CD14-positive monocyte (primary cell): ENCODE data around the gene RGS3. TPM values are rescaled to one million over a fixed set of nuclear protein-coding genes. Genes with fewer than 3 reads are reported as not detected.
A peak's percentile ranks its signal among the peaks of the same experiment; 100 is the strongest.

Experiments used
- DNase-seq, 3 donors: peaks; one replicate each; pipeline ENCODE4 v3.0.0-alpha.2; 2011 to 2022
- H2AFZ ChIP-seq: 2 replicates; pipeline ENCODE4 v1.6.0; 2012; ENCODE audit warnings: mild to moderate bottlenecking, low read depth, low read length, inconsistent platforms; ENCODE audit not compliant: insufficient read depth, poor library complexity, severe bottlenecking
- H3K27ac ChIP-seq, 2 donors: 1 replicate in 1 of 2; 2 replicates in 1 of 2; pipeline ENCODE4 v1.5.1; 2012 to 2013; ENCODE audit warnings: low read length in 2 of 2, control low read depth in 1 of 2, inconsistent platforms in 1 of 2, low read depth in 1 of 2, mild to moderate bottlenecking in 1 of 2
- H3K27me3 ChIP-seq, 2 donors: one replicate each; pipeline versions ENCODE4 v1.6.0 to v1.6.1; 2011 to 2013; ENCODE audit warnings: low read length in 2 of 2; ENCODE audit not compliant: control insufficient read depth in 2 of 2, insufficient read depth in 2 of 2
- H3K36me3 ChIP-seq, 2 donors: replicated peaks in 1 of 2; 1 replicate in 1 of 2; 2 replicates in 1 of 2; pipeline versions ENCODE4 v1.5.1 to v1.6.1; 2012 to 2013; ENCODE audit warnings: low read length in 2 of 2, control low read depth in 1 of 2, inconsistent platforms in 1 of 2, mild to moderate bottlenecking in 1 of 2; ENCODE audit not compliant: insufficient read depth in 2 of 2, control insufficient read depth in 1 of 2
- H3K4me1 ChIP-seq, 2 donors: 1 replicate in 1 of 2; 2 replicates in 1 of 2; pipeline versions ENCODE4 v1.5.1 to v1.6.1; 2012 to 2013; ENCODE audit warnings: low read length in 2 of 2, control low read depth in 1 of 2, inconsistent platforms in 1 of 2, mild to moderate bottlenecking in 1 of 2, moderate library complexity in 1 of 2; ENCODE audit not compliant: insufficient read depth in 2 of 2, control insufficient read depth in 1 of 2
- H3K4me2 ChIP-seq: replicated peaks from 2 replicates; pipeline ENCODE3; 2012; ENCODE audit warnings: low read length, moderate library complexity, mild to moderate bottlenecking; ENCODE audit not compliant: poor library complexity, severe bottlenecking; ENCODE audit errors: extremely low read depth
- H3K4me3 ChIP-seq, 3 experiments: fragments of 200-600 bp in 1 of 3; sonication (generic) in 1 of 3; replicated peaks in 1 of 3; 1 replicate in 2 of 3; 2 replicates in 1 of 3; pipeline ENCODE4 v1.5.1; 2011 to 2013; ENCODE audit warnings: low read length in 3 of 3, mild to moderate bottlenecking in 3 of 3, control low read depth in 2 of 3, low read depth in 2 of 3, inconsistent platforms in 1 of 3, moderate library complexity in 1 of 3
- H3K79me2 ChIP-seq: 2 replicates; pipeline ENCODE4 v1.6.0; 2012; ENCODE audit warnings: mild to moderate bottlenecking, control low read depth, inconsistent platforms, low read length, moderate library complexity; ENCODE audit not compliant: insufficient read depth
- H3K9ac ChIP-seq: 2 replicates; pipeline ENCODE4 v1.6.0; 2017; ENCODE audit warnings: low read length, mild to moderate bottlenecking; ENCODE audit not compliant: insufficient read depth, poor library complexity, severe bottlenecking
- H3K9me3 ChIP-seq, 2 donors: replicated peaks in 1 of 2; 1 replicate in 1 of 2; 2 replicates in 1 of 2; pipeline versions ENCODE4 v1.5.1 to v1.6.1; 2012 to 2013; ENCODE audit warnings: low read length in 2 of 2, control low read depth in 1 of 2; ENCODE audit not compliant: control insufficient read depth in 1 of 2, insufficient read depth in 1 of 2
- H4K20me1 ChIP-seq: 2 replicates; pipeline ENCODE4 v1.6.0; 2012; ENCODE audit warnings: mild to moderate bottlenecking, low read length, control low read depth, moderate library complexity; ENCODE audit not compliant: insufficient read depth
- H3K27ac Mint-ChIP-seq, 7 donors: one replicate each; pipeline ENCODE4 v1.8.0; 2020; ENCODE audit warnings: mild to moderate bottlenecking in 7 of 7, mixed read lengths in 7 of 7, moderate library complexity in 6 of 7, inconsistent platforms in 2 of 7
- H3K27me3 Mint-ChIP-seq, 3 donors: one replicate each; pipeline ENCODE4 v1.8.0; 2021 to 2022; ENCODE audit warnings: low read depth in 3 of 3, mild to moderate bottlenecking in 3 of 3, mixed read lengths in 3 of 3, moderate library complexity in 3 of 3, inconsistent platforms in 1 of 3
- H3K36me3 Mint-ChIP-seq, 2 donors: one replicate each; pipeline ENCODE4 v1.8.0; 2020; ENCODE audit warnings: mixed read lengths in 2 of 2, inconsistent platforms in 1 of 2, mild to moderate bottlenecking in 1 of 2
- H3K4me1 Mint-ChIP-seq: one replicate; pipeline ENCODE4 v1.8.0; 2020; ENCODE audit warnings: mild to moderate bottlenecking, mixed read lengths
- H3K4me3 Mint-ChIP-seq, 2 donors: one replicate each; pipeline ENCODE4 v1.8.0; 2020; ENCODE audit warnings: mild to moderate bottlenecking in 2 of 2, mixed read lengths in 2 of 2, moderate library complexity in 1 of 2
- H3K9me3 Mint-ChIP-seq, 7 donors: one replicate each; pipeline ENCODE4 v1.8.0; 2020 to 2022; ENCODE audit warnings: mixed read lengths in 7 of 7, mild to moderate bottlenecking in 6 of 7, moderate library complexity in 6 of 7, inconsistent platforms in 2 of 7
- WGBS: methylation state at CpG from one replicate; pipeline ENCODE4 v1.1.5; 2013; ENCODE audit warnings: missing lambda C conversion rate; ENCODE audit not compliant: insufficient coverage; 5-methylcytosine and 5-hydroxymethylcytosine counted together
- intact Hi-C, 2 donors: fragments of 100-400 bp; cut with micrococcal nuclease; formaldehyde crosslinking; loops; one replicate each; pipeline versions ENCODE4 v1.15.0 to v1.15.1; 2023
- polyA plus RNA-seq, 3 donors: library from polyadenylated mRNA; depleted of rRNA in 1 of 3; unstranded in 2 of 3; stranded (reverse) in 1 of 3; fragments of 300-500 nt in 2 of 3; fragments of >200 nt in 1 of 3; fragmentation: Illumina TruSeq in 2 of 3; gene quantifications; 1 replicate in 2 of 3; 2 replicates in 1 of 3; pipeline ENCODE4 v1.2.3, GENCODE V29; 2012 to 2021
- TF ChIP-seq, protein P1 (sequence below): fragments of 200-600 bp; IDR thresholded peaks from one replicate; pipeline ENCODE4 v1.8.0; 2022; ENCODE audit warnings: antibody characterized with exemption, mild to moderate bottlenecking

RGS3 gene
- polyA plus RNA-seq, 3 donors = 9.1 to 16.2 (median 15.8) TPM

DNA sequence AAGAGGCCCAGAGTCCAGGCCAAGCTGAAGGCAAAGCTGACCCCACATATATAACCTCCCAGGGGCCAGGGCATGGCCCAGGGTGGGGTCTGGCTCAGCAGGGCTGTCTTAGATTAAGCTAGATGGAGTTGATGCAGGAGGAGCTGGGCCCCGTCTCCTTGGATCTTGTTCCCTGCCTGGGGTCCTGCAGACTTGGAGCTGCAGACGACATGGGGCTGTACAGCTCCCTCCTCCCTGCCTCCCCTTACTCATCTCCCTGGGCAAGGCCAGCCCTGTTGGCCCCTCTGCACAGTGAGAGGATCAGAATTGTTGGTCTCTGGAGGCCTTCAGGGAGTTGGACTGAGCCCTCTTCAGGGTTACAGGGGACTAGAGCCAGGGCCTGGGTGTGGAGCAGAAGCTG is 134.9 kb downstream of the RGS3 start:
- H3K4me1 Mint-ChIP-seq = peaks cover 10% of the 10 kb centered on the region
- DNase-seq = no peak
- H3K36me3 Mint-ChIP-seq = peaks cover 35 to 48% of the 10 kb centered on the region in 2 donors
- Histone ChIP-seq H2AFZ (no peak overlapping the region), H3K4me3 (no peak overlapping the region), H3K9ac (no peak overlapping the region), H3K79me2 (no peaks in the 10 kb centered on the region), H4K20me1 (peaks cover 47% of the 10 kb centered on the region), H3K36me3 (peaks cover 44 to 50% of the 10 kb centered on the region in 2 donors), H3K4me1 (peaks cover 8% of the 10 kb centered on the region in 2 donors), H3K9me3 (no peaks in the 10 kb centered on the region), H3K4me2 (no peak overlapping the region), H3K27ac (no peak overlapping the region), H3K27me3 (no peaks in the 10 kb centered on the region)
- no peak overlapping the region for H3K4me3 Mint-ChIP-seq
- H3K27me3 Mint-ChIP-seq = peaks cover 0 to 5% (median 2%) of the 10 kb centered on the region in 3 donors
- intact Hi-C loops = no loop called here
- H3K27ac Mint-ChIP-seq = peak overlapping the region in 2 of 7 donors; percentile 41 to 42
- TF ChIP-seq, protein P1, sequence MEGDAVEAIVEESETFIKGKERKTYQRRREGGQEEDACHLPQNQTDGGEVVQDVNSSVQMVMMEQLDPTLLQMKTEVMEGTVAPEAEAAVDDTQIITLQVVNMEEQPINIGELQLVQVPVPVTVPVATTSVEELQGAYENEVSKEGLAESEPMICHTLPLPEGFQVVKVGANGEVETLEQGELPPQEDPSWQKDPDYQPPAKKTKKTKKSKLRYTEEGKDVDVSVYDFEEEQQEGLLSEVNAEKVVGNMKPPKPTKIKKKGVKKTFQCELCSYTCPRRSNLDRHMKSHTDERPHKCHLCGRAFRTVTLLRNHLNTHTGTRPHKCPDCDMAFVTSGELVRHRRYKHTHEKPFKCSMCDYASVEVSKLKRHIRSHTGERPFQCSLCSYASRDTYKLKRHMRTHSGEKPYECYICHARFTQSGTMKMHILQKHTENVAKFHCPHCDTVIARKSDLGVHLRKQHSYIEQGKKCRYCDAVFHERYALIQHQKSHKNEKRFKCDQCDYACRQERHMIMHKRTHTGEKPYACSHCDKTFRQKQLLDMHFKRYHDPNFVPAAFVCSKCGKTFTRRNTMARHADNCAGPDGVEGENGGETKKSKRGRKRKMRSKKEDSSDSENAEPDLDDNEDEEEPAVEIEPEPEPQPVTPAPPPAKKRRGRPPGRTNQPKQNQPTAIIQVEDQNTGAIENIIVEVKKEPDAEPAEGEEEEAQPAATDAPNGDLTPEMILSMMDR = no peak
- WGBS = no CpG with 5 or more reads among the region's 2 CpGs
- H3K9me3 Mint-ChIP-seq = no peaks in the 10 kb centered on the region

DNA sequence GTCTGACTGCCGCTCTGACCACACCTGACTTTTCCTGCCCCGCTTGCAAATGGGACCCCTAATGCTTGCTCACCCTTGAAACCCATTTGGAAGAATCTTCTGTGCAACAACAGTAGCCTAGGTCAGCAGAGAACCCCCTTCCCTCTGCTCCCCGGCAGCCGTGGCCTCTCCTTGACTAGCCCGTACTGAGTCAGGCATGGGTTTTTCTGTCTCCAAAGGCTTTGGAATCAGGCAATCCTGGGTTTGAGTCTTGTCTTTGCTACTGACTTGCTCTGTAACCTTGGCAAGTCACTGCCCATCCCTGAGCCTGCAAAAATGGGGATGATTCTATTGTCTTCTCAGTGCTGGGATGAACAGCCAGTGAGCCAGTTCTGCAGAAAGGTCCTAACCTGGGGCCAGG is 135.4 kb downstream of the RGS3 start:
- peaks cover 0 to under 1% (median 0%) of the 10 kb centered on the region in 7 donors for H3K9me3 Mint-ChIP-seq
- no peak for DNase-seq
- Histone ChIP-seq H3K4me2 (no peak overlapping the region), H3K9me3 (no peaks in the 10 kb centered on the region), H3K36me3 (peaks cover 44 to 49% of the 10 kb centered on the region in 2 donors), H3K27ac (no peak overlapping the region), H4K20me1 (peaks cover 43% of the 10 kb centered on the region), H3K4me3 (no peak overlapping the region), H2AFZ (no peak overlapping the region), H3K9ac (no peak overlapping the region), H3K4me1 (peaks cover 3 to 4% of the 10 kb centered on the region in 2 donors), H3K27me3 (no peaks in the 10 kb centered on the region), H3K79me2 (no peaks in the 10 kb centered on the region)
- TF ChIP-seq, protein P1 = no peak
- 94% methylated on average over 5 of the region's 5 CpGs for WGBS
- H3K4me1 Mint-ChIP-seq = peaks cover 6% of the 10 kb centered on the region
- intact Hi-C loops = no loop called here
- H3K27ac Mint-ChIP-seq = peak overlapping the region in 3 of 7 donors; percentile 6 to 28 (median 27)
- H3K4me3 Mint-ChIP-seq = no peak overlapping the region
- peaks cover 0 to 5% (median 2%) of the 10 kb centered on the region in 3 donors for H3K27me3 Mint-ChIP-seq
- peaks cover 35 to 44% of the 10 kb centered on the region in 2 donors for H3K36me3 Mint-ChIP-seq
